Neuronal stem cell (in vitro differentiated cells): ENCODE measurements around the gene KCNK2.

Experiments
- DNase-seq: peaks from one replicate; pipeline ENCODE4 v3.0.0-alpha.2; 2013; ENCODE audit warnings: low spot score
- H2AFZ ChIP-seq: one replicate; pipeline ENCODE4 v1.6.1; 2013; ENCODE audit warnings: mild to moderate bottlenecking, low read length, inconsistent platforms
- H2AK5ac ChIP-seq: 2 replicates; pipeline ENCODE4 v1.6.1; 2013; ENCODE audit warnings: low read depth, mild to moderate bottlenecking, inconsistent platforms, low read length, moderate library complexity, mixed read lengths
- H2BK120ac ChIP-seq: 2 replicates; pipeline ENCODE4 v1.6.1; 2013; ENCODE audit warnings: low read depth, mild to moderate bottlenecking, inconsistent platforms, low read length, moderate library complexity, mixed read lengths
- H2BK12ac ChIP-seq: one replicate; pipeline ENCODE4 v1.6.1; 2013; ENCODE audit warnings: low read length, inconsistent platforms
- H2BK15ac ChIP-seq: 2 replicates; pipeline ENCODE4 v1.6.1; 2013; ENCODE audit warnings: mild to moderate bottlenecking, low read length, inconsistent platforms, mixed read lengths
- H2BK5ac ChIP-seq: one replicate; pipeline ENCODE4 v1.6.1; 2013; ENCODE audit warnings: inconsistent platforms, mild to moderate bottlenecking, low read length, moderate library complexity
- H3K14ac ChIP-seq: one replicate; pipeline ENCODE4 v1.6.1; 2013; ENCODE audit warnings: low read length, inconsistent platforms
- H3K18ac ChIP-seq: 2 replicates; pipeline ENCODE4 v1.6.1; 2013; ENCODE audit warnings: low read length, inconsistent platforms
- H3K23ac ChIP-seq: 2 replicates; pipeline ENCODE4 v1.6.1; 2013; ENCODE audit warnings: low read depth, mild to moderate bottlenecking, mixed read lengths, low read length, inconsistent platforms; ENCODE audit not compliant: poor library complexity
- H3K27ac ChIP-seq: replicated peaks from 3 replicates; pipeline ENCODE4 v1.5.1; 2013; ENCODE audit warnings: low read length, inconsistent platforms
- H3K27me3 ChIP-seq, 3 experiments: 2 replicates each; pipeline ENCODE4 v1.6.1; 2013; ENCODE audit warnings: low read length in 3 of 3, mild to moderate bottlenecking in 2 of 3, inconsistent platforms in 1 of 3, low read depth in 1 of 3, mixed read lengths in 1 of 3, moderate library complexity in 1 of 3; ENCODE audit not compliant: control insufficient read depth in 3 of 3, insufficient read depth in 3 of 3
- H3K36me3 ChIP-seq, 2 donors: replicated peaks in 1 of 2; 2 replicates each; pipeline ENCODE4 v1.6.1; 2013; ENCODE audit warnings: low read length in 2 of 2; ENCODE audit not compliant: control insufficient read depth in 2 of 2, insufficient read depth in 2 of 2
- H3K4ac ChIP-seq: 2 replicates; pipeline ENCODE4 v1.6.1; 2013; ENCODE audit warnings: inconsistent platforms, mild to moderate bottlenecking, low read length, moderate library complexity
- H3K4me1 ChIP-seq, 2 donors: 1 replicate in 1 of 2; 2 replicates in 1 of 2; pipeline ENCODE4 v1.6.1; 2013; ENCODE audit warnings: low read length in 2 of 2, low read depth in 1 of 2; ENCODE audit not compliant: control insufficient read depth in 2 of 2, insufficient read depth in 1 of 2
- H3K4me2 ChIP-seq: one replicate; pipeline ENCODE4 v1.6.1; 2013; ENCODE audit warnings: mild to moderate bottlenecking, low read length, inconsistent platforms; ENCODE audit not compliant: insufficient read depth, poor library complexity, severe bottlenecking
- H3K4me3 ChIP-seq, 2 donors: 2 replicates each; pipeline ENCODE4 v1.5.1; 2013; ENCODE audit warnings: low read length in 2 of 2, mild to moderate bottlenecking in 2 of 2, inconsistent platforms in 1 of 2, moderate library complexity in 1 of 2
- H3K79me1 ChIP-seq: one replicate; pipeline ENCODE4 v1.6.1; 2013; ENCODE audit warnings: low read depth, mild to moderate bottlenecking, inconsistent platforms, low read length, moderate library complexity
- H3K9ac ChIP-seq: one replicate; pipeline ENCODE4 v1.6.1; 2013; ENCODE audit warnings: mild to moderate bottlenecking, low read depth, low read length, inconsistent platforms; ENCODE audit not compliant: poor library complexity
- H3K9me3 ChIP-seq, 2 donors: replicated peaks in 1 of 2; 2 replicates each; pipeline versions ENCODE3 to v1.6.1; 2013; ENCODE audit warnings: low read length in 2 of 2, mild to moderate bottlenecking in 2 of 2, inconsistent platforms in 1 of 2, low read depth in 1 of 2, mixed read lengths in 1 of 2, moderate library complexity in 1 of 2; ENCODE audit not compliant: control insufficient read depth in 2 of 2, insufficient read depth in 1 of 2
- H4K8ac ChIP-seq: one replicate; pipeline ENCODE4 v1.6.1; 2013; ENCODE audit warnings: low read depth, mild to moderate bottlenecking, inconsistent platforms, low read length, moderate library complexity
- H4K91ac ChIP-seq: one replicate; pipeline ENCODE4 v1.6.1; 2013; ENCODE audit warnings: low read length, low read depth, mild to moderate bottlenecking, inconsistent platforms; ENCODE audit not compliant: poor library complexity
- WGBS, 2 donors: extraction: QIAGEN DNeasy Blood & Tissue Kit; methylation state at CpG; one replicate each; pipeline ENCODE4 v1.1.7; 2013; ENCODE audit warnings: missing lambda C conversion rate in 2 of 2, mixed read lengths in 1 of 2; ENCODE audit not compliant: insufficient read length in 2 of 2, insufficient replicate concordance in 1 of 2; ENCODE audit errors: extremely low coverage in 2 of 2; 5-methylcytosine and 5-hydroxymethylcytosine counted together

Gene KCNK2

GRCh38 chr1:215185067-215185620 is 102.6 kb downstream of the KCNK2 start:
- Histone ChIP-seq H4K91ac (no peak overlapping the region), H2BK12ac (no peak overlapping the region), H2AFZ (no peak overlapping the region), H3K36me3 (no peaks in the 10 kb centered on the region), H3K23ac (no peak overlapping the region), H3K79me1 (no peaks in the 10 kb centered on the region), H3K4me1 (no peaks in the 10 kb centered on the region), H3K18ac (no peak overlapping the region), H2BK120ac (no peak overlapping the region), H3K14ac (no peak overlapping the region), H2BK15ac (no peak overlapping the region), H4K8ac (no peak overlapping the region), H2AK5ac (no peak overlapping the region), H3K4ac (no peak overlapping the region), H3K9me3 (peaks cover 9 to 11% of the 10 kb centered on the region in 2 donors), H3K27ac (no peak overlapping the region), H3K27me3 (no peaks in the 10 kb centered on the region), H3K4me3 (no peak overlapping the region), H2BK5ac (no peak overlapping the region), H3K4me2 (no peak overlapping the region), H3K9ac (no peak overlapping the region)
- no CpG with 5 or more reads among the region's 2 CpGs for WGBS, 2 donors
- DNase-seq, result no peak

- no peak overlapping the region for H2BK120ac ChIP-seq
- H3K18ac ChIP-seq, result no peak overlapping the region
- no peak overlapping the region for H3K23ac ChIP-seq
- no peaks in the 10 kb centered on the region for H3K36me3 ChIP-seq
- H2BK12ac ChIP-seq, result no peak overlapping the region
- H3K9ac ChIP-seq, result no peak overlapping the region
- no peaks in the 10 kb centered on the region for H3K4me1 ChIP-seq
- no peak overlapping the region for H3K14ac ChIP-seq
- H4K91ac ChIP-seq, result no peak overlapping the region
- H3K27ac ChIP-seq, result no peak overlapping the region
- H3K79me1 ChIP-seq, result no peaks in the 10 kb centered on the region
- no peak overlapping the region for H3K4me2 ChIP-seq
- DNase-seq, result no peak
- H4K8ac ChIP-seq, result no peak overlapping the region
- H2AK5ac ChIP-seq, result no peak overlapping the region
- H3K4ac ChIP-seq, result no peak overlapping the region
- no peak overlapping the region for H2AFZ ChIP-seq
- H3K9me3 ChIP-seq, result no peaks in the 10 kb centered on the region
- no peaks in the 10 kb centered on the region for H3K27me3 ChIP-seq
- no peak overlapping the region for H2BK15ac ChIP-seq
- no peak overlapping the region for H3K4me3 ChIP-seq
- no peak overlapping the region for H2BK5ac ChIP-seq
Observed at GRCh38 chr1:215188302-215188950, 105.9 kb downstream of the KCNK2 start.

- no peak overlapping the region for H2BK12ac ChIP-seq
- H3K27me3 ChIP-seq, result no peaks in the 10 kb centered on the region
- H4K91ac ChIP-seq, result no peak overlapping the region
- no peak overlapping the region for H2AFZ ChIP-seq
- H2BK5ac ChIP-seq, result no peak overlapping the region
- no peak overlapping the region for H3K27ac ChIP-seq
- no peak overlapping the region for H3K9ac ChIP-seq
- no peak overlapping the region for H2BK15ac ChIP-seq
- no peak overlapping the region for H2AK5ac ChIP-seq
- no peak overlapping the region for H4K8ac ChIP-seq
- no peak overlapping the region for H3K4me3 ChIP-seq
- no peaks in the 10 kb centered on the region for H3K79me1 ChIP-seq
- H3K14ac ChIP-seq, result no peak overlapping the region
- H3K4ac ChIP-seq, result no peak overlapping the region
- no peak overlapping the region for H3K4me2 ChIP-seq
- H3K23ac ChIP-seq, result no peak overlapping the region
- no peak overlapping the region for H3K18ac ChIP-seq
- no peaks in the 10 kb centered on the region for H3K4me1 ChIP-seq
- no peaks in the 10 kb centered on the region for H3K9me3 ChIP-seq
- DNase-seq, result no peak
- no peak overlapping the region for H2BK120ac ChIP-seq
- no peaks in the 10 kb centered on the region for H3K36me3 ChIP-seq
Observed at GRCh38 chr1:215192306-215192705, 109.8 kb downstream of the KCNK2 start.

- no peaks in the 10 kb centered on the region for H3K79me1 ChIP-seq
- H2AK5ac ChIP-seq, result no peak overlapping the region
- WGBS, 2 donors, result no CpG with 5 or more reads among the region's 1 CpG
- no peaks in the 10 kb centered on the region for H3K36me3 ChIP-seq
- DNase-seq, result no peak
- no peak overlapping the region for H2BK12ac ChIP-seq
- H3K27me3 ChIP-seq, result no peaks in the 10 kb centered on the region
- no peak overlapping the region for H4K91ac ChIP-seq
- H3K4ac ChIP-seq, result no peak overlapping the region
- no peak overlapping the region for H3K18ac ChIP-seq
- no peak overlapping the region for H3K9ac ChIP-seq
- no peak overlapping the region for H3K14ac ChIP-seq
- no peak overlapping the region for H3K4me3 ChIP-seq
- no peak overlapping the region for H2BK5ac ChIP-seq
- no peak overlapping the region for H3K27ac ChIP-seq
- no peaks in the 10 kb centered on the region for H3K9me3 ChIP-seq
- no peak overlapping the region for H3K23ac ChIP-seq
- peaks cover 0 to 3% of the 10 kb centered on the region in 2 donors for H3K4me1 ChIP-seq
- no peak overlapping the region for H4K8ac ChIP-seq
- no peak overlapping the region for H2AFZ ChIP-seq
- no peak overlapping the region for H2BK15ac ChIP-seq
- H2BK120ac ChIP-seq, result no peak overlapping the region
- no peak overlapping the region for H3K4me2 ChIP-seq
Observed at GRCh38 chr1:215198021-215198420, 115.5 kb downstream of the KCNK2 start.
